GM19372 (cell line): ENCODE data around the gene LRRC4C.

Experiments used
- ATAC-seq: cut with Tn5 transposase; IDR thresholded peaks from one replicate; pipeline ENCODE4 v1.9.1; 2021; ENCODE audit warnings: mild to moderate bottlenecking, low read depth, moderate library complexity; ENCODE audit not compliant: unreplicated experiment

LRRC4C gene

DNA sequence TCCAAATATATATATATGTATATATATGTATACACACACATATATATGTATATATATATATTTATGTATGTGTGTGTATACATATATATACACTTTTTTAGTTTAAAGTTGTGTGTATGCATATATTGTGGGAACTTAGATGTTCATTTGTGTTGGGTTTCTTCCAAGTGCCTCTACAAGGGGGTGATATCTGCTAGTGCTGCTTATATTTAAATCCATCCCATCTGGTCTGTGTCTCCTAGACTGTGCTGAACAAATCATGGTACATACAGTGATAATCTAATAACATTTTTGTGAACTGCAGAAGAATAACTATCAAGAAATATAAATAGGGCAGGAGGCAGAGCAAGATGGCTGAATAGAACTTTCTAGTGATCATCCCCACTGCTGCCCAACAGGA is 696.4 kb downstream of the LRRC4C start:
- ATAC-seq, result no peak

GRCh38 chr11:40759341-40759740 is 700.1 kb downstream of the LRRC4C start:
- ATAC-seq, result no peak

- no peak for ATAC-seq
These were observed 705.2 kb downstream of the LRRC4C start for GRCh38 chr11:40754297-40754696.

DNA sequence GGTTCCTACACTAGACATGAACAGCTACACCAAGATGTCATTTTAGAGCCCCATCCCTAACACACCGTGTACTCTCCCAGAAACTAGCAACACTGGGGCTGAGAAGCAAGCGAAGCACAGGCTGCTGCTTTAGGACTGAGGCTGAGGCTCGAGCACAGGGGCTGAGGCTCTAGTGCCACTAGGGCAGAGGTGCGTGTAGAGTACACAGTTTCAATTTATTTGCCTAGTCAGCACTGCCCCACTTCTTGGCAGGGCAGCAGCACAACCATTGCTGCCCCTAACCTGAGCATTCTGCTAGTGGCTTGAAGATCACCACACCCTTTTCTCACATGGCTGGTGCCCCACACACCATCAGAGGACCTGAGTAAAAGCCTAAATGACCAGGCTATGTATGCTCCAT is 713.2 kb downstream of the LRRC4C start:
- ATAC-seq, result no peak

DNA sequence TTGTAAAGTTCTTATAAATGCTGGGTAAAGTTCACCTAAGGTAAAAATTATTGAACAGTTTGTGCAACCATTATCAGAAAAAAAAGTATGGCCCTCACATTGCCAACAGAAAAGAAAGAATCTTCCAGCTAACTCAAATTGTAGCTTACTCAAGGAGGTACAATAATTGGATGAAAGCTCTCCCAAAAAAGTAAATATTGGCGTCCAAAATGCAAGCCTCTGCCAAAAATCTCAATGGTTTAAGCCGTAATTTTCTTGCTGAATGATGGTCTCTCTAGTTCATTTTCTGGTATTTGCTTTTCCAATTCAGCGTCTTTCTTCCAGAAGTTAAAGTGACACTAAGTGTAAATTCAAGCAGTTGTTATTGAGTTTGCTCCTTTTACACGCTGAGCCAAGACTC is 727.3 kb downstream of the LRRC4C start:
- no peak for ATAC-seq

DNA sequence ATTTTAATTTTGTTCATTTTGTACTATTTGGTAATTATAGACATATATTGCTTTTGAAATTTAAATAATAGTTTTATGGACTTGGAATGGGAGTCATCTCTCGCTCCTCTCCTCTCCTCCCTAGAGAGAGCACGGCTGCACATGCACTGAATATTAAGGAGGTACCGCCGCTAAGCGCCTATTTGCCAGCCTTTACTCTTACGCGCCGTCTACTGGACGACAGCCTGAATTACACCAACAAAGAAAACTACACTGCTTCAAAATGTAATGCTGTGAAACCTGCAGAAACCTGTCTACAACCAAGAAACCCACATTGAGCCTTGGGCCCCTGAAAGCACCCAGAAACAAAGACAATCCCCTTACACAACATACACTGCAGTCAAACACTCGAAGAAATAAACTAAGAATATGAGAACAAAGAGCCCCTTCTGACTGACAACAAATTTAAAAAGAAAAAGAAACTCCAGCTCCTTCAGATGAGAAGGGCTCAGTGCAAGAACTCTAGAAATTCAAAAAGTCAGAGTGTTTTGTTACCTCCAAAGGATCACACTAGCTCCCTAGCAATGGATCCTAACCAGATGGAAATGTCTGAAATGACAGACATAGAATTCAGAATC is 737.2 kb downstream of the LRRC4C start:
- no peak for ATAC-seq

GRCh38 chr11:40716344-40717130 is 742.9 kb downstream of the LRRC4C start:
- no peak for ATAC-seq

DNA sequence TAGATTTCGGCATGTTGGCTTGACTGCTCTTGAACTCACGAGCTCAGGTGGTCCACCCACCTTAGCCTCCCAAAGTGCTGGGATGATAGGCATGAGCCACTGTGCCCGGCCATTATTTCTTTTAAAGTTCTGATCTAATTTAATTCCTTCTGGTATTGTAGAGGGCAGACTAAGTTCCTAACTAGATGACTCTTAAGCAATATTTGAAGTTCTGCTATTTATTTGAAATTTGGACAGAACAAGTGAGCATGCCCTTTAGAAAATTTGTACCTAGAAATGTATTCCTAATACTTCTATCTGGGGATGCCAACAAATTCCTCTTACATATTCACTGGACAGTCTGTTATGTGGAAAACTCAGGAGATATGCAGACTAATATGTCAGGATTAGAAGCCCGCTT is 746.4 kb downstream of the LRRC4C start:
- no peak for ATAC-seq

DNA sequence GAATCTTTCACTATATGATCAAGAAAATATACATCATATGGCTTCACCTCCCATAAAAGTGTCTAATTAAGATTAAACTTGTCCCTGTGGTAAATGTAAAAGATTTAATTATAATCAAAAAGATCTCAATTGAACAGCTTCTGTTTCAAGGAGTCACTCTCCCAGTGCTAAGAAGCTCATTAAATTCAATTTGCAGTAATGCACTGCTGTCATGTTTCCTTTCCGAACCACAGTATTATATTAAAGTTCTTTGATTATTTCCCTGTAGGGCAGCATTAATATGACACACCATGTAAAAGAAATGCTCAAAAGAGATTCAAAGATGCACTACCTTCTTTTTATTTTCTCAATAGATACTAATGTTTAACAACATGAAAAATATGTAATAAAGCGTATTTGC is 758.4 kb downstream of the LRRC4C start:
- no peak for ATAC-seq

DNA sequence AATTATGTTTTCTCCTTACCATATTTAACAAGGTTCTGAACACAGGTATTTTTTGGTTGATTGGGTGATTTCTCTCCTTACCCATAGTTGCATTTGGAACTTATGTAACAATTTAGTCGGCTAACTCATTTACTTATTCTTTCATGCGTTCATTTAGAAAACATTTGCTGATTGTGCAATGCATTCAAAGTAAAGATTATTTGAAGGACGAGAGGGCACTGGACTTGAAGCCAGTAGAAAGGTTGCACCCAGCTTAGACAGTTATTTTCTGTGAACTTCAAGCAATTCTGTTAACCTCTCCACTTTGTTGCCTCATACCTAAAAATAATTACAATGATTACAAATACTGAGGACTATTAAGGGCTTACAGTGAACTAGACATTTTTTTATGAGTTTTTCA is 769.6 kb downstream of the LRRC4C start:
- ATAC-seq, result no peak

GRCh38 chr11:40688369-40688768 is 771.1 kb downstream of the LRRC4C start:
- ATAC-seq, result no peak

DNA sequence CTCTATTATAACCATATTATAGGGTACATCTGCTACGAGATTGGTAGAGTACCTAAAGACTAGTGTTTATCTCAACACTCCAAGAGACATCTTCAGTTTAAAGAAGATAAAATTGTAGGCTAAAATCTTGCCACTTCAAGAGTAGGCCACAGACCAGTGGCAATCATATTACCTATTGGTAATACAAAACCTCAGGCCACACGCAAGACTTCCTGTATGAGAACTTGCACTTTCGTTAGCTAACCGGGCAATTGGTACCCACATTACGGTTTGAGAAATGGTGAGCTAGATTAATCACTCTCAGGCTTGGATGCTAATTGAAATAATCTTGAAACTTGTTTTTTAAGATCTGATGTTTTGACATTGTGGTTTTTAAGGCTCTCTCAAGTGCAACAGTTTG is 772.7 kb downstream of the LRRC4C start:
- ATAC-seq, result no peak

GRCh38 chr11:40683010-40683409 is 776.4 kb downstream of the LRRC4C start:
- ATAC-seq, result no peak

GRCh38 chr11:40679276-40679675 is 780.2 kb downstream of the LRRC4C start:
- no peak for ATAC-seq

DNA sequence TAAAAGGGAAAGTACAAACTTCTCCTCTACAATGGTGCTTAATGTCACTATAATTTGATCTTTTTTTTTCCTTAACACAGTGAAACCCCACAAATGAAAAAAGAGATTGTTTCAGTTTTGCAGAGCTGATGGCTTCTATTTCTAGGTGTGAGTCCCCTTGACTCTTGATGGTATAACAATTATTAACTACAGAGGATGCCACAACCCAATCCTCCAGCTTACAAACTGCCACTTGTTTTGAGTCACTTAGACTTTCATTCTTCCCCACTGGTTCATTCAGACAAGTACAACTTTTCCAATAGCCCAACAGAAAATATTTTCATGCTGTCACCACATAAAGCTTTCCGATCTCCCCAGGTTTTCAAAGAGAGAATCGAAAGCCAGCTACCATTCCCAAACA is 812.2 kb downstream of the LRRC4C start:
- peak; percentile 88 for ATAC-seq

- ATAC-seq, result no peak
These were observed 817.2 kb downstream of the LRRC4C start for GRCh38 chr11:40642284-40642683.

- ATAC-seq, result no peak
These were observed 839.8 kb downstream of the LRRC4C start for GRCh38 chr11:40619654-40620053.

- no peak for ATAC-seq
These were observed 852.7 kb downstream of the LRRC4C start for GRCh38 chr11:40606800-40607199.

DNA sequence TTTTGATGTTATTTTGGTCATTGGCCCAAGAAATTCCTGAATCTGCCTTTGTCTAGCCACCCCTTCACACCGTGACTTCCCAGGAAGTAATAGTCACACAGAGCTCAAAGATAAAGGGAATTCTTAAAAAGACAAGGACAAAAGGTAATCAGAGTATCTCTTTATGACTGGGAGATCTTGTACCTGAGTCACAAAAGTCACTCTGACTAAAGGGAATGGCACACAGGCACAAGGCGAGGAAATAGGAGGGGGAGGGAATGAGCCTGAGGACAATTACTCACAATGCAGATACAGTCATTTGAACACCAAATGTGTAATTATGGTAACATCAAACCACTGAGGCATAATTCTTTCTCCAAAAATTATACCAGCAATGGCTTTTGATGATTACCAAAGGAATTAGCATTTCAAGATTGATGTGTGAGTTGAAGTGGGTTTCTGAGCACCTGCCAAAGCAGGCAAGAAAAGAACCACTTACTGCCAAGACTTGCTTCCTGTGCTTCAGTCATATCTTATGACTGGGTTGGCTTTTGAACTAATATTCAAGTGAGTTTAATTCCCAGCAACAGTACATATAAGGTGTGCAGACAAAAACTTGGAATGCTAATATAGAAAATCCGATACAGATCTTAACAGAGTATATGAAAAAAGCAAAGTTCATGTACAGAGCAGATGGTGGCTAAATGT is 856.4 kb downstream of the LRRC4C start:
- no peak for ATAC-seq

DNA sequence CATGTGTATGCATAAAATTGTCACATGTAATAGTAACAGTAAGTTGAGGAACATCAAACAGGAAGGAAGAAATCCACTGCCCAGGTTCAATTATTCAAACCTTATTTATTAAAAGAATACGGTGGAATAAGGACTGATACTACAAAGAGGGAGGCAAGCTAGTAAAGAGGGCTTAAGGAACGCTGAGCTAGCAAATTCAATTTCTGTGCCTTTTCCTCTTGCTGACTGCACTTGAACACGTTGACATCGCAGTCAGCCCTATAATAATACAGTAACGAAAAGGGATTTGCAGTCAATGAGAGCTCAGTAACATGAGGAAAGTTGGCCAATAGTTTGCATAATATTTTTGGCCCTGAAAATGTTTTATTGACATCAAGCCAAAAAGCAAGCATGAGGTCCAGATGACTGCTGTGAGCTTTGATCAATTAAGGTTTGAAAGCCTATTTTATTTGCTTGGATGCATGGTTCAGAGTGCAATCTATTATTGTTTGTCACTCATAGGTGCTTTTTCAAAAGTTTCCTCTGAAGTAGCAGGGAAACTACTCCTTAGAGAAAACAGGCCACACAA is 861.8 kb downstream of the LRRC4C start:
- no peak for ATAC-seq

- no peak for ATAC-seq
These were observed 886.1 kb downstream of the LRRC4C start for GRCh38 chr11:40573254-40573891.
